Hindlimb muscle (tissue), 1 donor: ENCODE data around the gene BMERB1. TPM values are rescaled to one million over a fixed set of nuclear protein-coding genes. Genes with fewer than 3 reads are reported as not detected.
"Not testable (repeated sequence)": the region's sequence is repeated elsewhere in the genome, so short reads cannot be mapped to it uniquely, and the experiment has no call there.

ENCODE experiments used
- DNase-seq: peaks from one replicate; pipeline ENCODE4 v3.0.0-alpha.2; 2013
- polyA plus RNA-seq: library from polyadenylated mRNA; unstranded; fragments of 120-200 nt; gene quantifications from one replicate; pipeline ENCODE4 v1.2.1, GENCODE V29; 2013; ENCODE audit not compliant: insufficient read length

BMERB1 gene
- polyA plus RNA-seq, 1 donor, result 21.0 TPM

- no peak for DNase-seq
Observed at GRCh38 chr16:15523939-15524338, 89.6 kb downstream of the BMERB1 start.

- DNase-seq, result no peak
Observed at GRCh38 chr16:15524966-15525365, 90.6 kb downstream of the BMERB1 start.

GRCh38 chr16:15526097-15526496, 91.7 kb downstream of the BMERB1 start:
- DNase-seq, result no peak

GRCh38 chr16:15526731-15527130, 92.3 kb downstream of the BMERB1 start:
- DNase-seq, result no peak

GRCh38 chr16:15529673-15530072, 95.3 kb downstream of the BMERB1 start:
- DNase-seq, result no peak

- no peak for DNase-seq
Observed at GRCh38 chr16:15530085-15530484, 95.7 kb downstream of the BMERB1 start.

- no peak for DNase-seq
Observed at GRCh38 chr16:15532825-15533224, 98.4 kb downstream of the BMERB1 start.

GRCh38 chr16:15533386-15533785, 99.0 kb downstream of the BMERB1 start:
- DNase-seq, result no peak

GRCh38 chr16:15535772-15536171, 101.4 kb downstream of the BMERB1 start:
- no peak for DNase-seq

- DNase-seq, result no peak
Observed at GRCh38 chr16:15536843-15537242, 102.5 kb downstream of the BMERB1 start.

GRCh38 chr16:15538507-15538906, 104.1 kb downstream of the BMERB1 start:
- DNase-seq, result no peak

- DNase-seq, result no peak
Observed at GRCh38 chr16:15539197-15539596, 104.8 kb downstream of the BMERB1 start.

- no peak for DNase-seq
Observed at GRCh38 chr16:15542261-15542660, 107.9 kb downstream of the BMERB1 start.

- no peak for DNase-seq
Observed at GRCh38 chr16:15542734-15543347, 108.5 kb downstream of the BMERB1 start.

GRCh38 chr16:15544405-15544804, 110.0 kb downstream of the BMERB1 start:
- no peak for DNase-seq

- no peak for DNase-seq
Observed at GRCh38 chr16:15545544-15545943, 111.2 kb downstream of the BMERB1 start.

GRCh38 chr16:15547072-15547767, 112.8 kb downstream of the BMERB1 start:
- not testable (repeated sequence) for DNase-seq

- DNase-seq, result no peak
Observed at GRCh38 chr16:15547768-15548096, 113.3 kb downstream of the BMERB1 start.

- DNase-seq, result no peak
Observed at GRCh38 chr16:15548482-15548891, 114.1 kb downstream of the BMERB1 start.

- DNase-seq, result no peak
Observed at GRCh38 chr16:15552507-15552906, 118.1 kb downstream of the BMERB1 start.

- DNase-seq, result no peak
Observed at GRCh38 chr16:15553313-15554088, 119.1 kb downstream of the BMERB1 start.

- DNase-seq, result no peak
Observed at GRCh38 chr16:15556130-15556529, 121.7 kb downstream of the BMERB1 start.

GRCh38 chr16:15557258-15557657, 122.9 kb downstream of the BMERB1 start:
- DNase-seq, result no peak

GRCh38 chr16:15559176-15559575, 124.8 kb downstream of the BMERB1 start:
- no peak for DNase-seq
